ENCODE results near the gene GPER1.

Gene GPER1

GRCh38 chr7:1096156-1097119 is 8.5 kb downstream of the GPER1 start:
- Histone ChIP-seq H3K4me3 (ENCODE audit: low read depth in 1 of 2, low read length in 2 of 2) (no peak overlapping the region), H3K27me3 (ENCODE audit: control insufficient read depth in 1 of 2, insufficient read depth in 2 of 2, low read length in 2 of 2) (no peaks in the 10 kb centered on the region), H3K36me3 (ENCODE audit: control insufficient read depth in 1 of 2, insufficient read depth in 2 of 2, low read length in 2 of 2) (peaks cover 0 to 5% of the 10 kb centered on the region in 2 donors), H3K9me3 (ENCODE audit: control insufficient read depth in 1 of 2, low read length in 2 of 2) (no peaks in the 10 kb centered on the region), H3K27ac (ENCODE audit: low read depth, low read length) (no peak overlapping the region), H3K9ac (ENCODE audit: low read depth in 1 of 2, low read length in 2 of 2) (no peak overlapping the region), H3K4me1 (ENCODE audit: control insufficient read depth in 1 of 2, insufficient read depth in 2 of 2, low read length in 2 of 2) (no peaks in the 10 kb centered on the region)

DNA sequence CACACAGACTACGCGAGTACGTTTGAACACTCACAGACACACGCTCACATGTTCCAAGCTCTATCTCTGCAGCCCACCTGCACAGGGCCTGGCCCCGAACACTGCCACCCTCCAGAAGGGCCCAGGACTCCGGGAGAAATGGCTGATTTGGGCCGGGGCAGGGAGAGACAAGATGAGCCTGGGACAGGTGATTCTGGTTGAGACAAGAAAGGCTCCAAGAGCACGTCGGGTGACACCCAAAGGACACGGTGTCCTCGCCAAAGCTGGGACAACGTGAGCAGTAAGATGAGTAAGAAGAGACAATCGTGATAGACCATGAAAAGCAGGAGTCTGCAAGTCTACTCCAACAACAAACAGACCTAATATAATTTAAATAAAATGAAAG is 9.2 kb downstream of the GPER1 start:
- H3K36me3 ChIP-seq (ENCODE audit: control insufficient read depth in 1 of 2, insufficient read depth in 2 of 2, low read length in 2 of 2), result peaks cover 0 to 2% of the 10 kb centered on the region in 2 donors
- no peak overlapping the region for H3K9ac ChIP-seq (ENCODE audit: low read depth in 1 of 2, low read length in 2 of 2)
- no peak overlapping the region for H3K27ac ChIP-seq (ENCODE audit: low read depth, low read length)

DNA sequence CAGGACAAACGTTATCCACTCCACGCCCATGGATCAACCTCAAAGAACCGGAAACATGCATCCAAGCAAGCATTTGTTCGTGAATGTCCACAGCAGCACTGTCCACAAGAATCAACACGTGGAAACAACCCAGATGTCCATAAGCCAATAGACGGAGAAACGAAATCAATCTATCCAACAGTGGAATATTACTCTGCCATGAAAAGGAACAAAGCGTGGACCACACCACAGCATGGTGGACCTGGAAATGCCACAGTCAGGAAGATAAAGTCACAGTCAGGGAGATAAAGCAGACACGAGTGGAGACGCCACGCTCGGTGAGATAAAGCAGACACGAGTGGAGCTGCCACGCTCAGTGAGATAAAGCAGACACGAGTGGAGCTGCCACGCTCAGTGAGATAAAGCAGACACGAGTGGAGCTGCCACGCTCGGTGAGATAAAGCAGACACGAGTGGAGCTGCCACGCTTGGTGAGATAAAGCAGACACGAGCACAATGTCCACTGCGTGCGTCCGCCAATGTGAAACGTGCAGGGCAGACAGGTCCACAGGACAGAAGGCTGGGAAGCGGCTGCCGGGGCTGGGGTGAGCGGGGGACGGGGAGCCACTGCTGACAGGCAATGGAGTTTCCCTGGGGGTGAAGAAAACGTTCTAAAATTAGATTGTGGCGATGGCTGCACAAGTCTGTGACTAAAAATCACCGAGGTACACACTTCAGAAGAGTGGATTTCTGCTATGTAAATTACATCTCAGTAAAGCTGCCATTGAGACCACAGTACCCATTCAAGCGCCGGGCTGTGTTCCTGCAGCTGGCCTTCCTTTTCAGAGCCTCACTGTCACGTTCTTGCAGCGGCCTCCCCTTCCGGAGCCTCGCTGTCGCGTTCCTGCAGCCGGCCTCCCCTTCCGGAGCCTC is 10.6 kb downstream of the GPER1 start:
- Histone ChIP-seq H3K27ac (ENCODE audit: low read depth, low read length) (no peak overlapping the region), H3K4me1 (ENCODE audit: control insufficient read depth in 1 of 2, insufficient read depth in 2 of 2, low read length in 2 of 2) (no peaks in the 10 kb centered on the region), H3K9ac (ENCODE audit: low read depth in 1 of 2, low read length in 2 of 2) (no peak overlapping the region), H3K9me3 (ENCODE audit: control insufficient read depth in 1 of 2, low read length in 2 of 2) (no peaks in the 10 kb centered on the region), H3K27me3 (ENCODE audit: control insufficient read depth in 1 of 2, insufficient read depth in 2 of 2, low read length in 2 of 2) (no peaks in the 10 kb centered on the region), H3K36me3 (ENCODE audit: control insufficient read depth in 1 of 2, insufficient read depth in 2 of 2, low read length in 2 of 2) (no peaks in the 10 kb centered on the region), H3K4me3 (ENCODE audit: low read depth in 1 of 2, low read length in 2 of 2) (no peak overlapping the region)

More for the DNA sequence above, 9.2 kb downstream of the GPER1 start:
- Histone ChIP-seq H3K4me1 (ENCODE audit: control insufficient read depth in 1 of 2, insufficient read depth in 2 of 2, low read length in 2 of 2) (no peaks in the 10 kb centered on the region), H3K4me3 (ENCODE audit: low read depth in 1 of 2, low read length in 2 of 2) (no peak overlapping the region), H3K27me3 (ENCODE audit: control insufficient read depth in 1 of 2, insufficient read depth in 2 of 2, low read length in 2 of 2) (no peaks in the 10 kb centered on the region), H3K9me3 (ENCODE audit: control insufficient read depth in 1 of 2, low read length in 2 of 2) (no peaks in the 10 kb centered on the region)

GRCh38 chr7:1099154-1099542 is 11.2 kb downstream of the GPER1 start:
- H3K9me3 ChIP-seq (ENCODE audit: control insufficient read depth in 1 of 2, low read length in 2 of 2), result no peaks in the 10 kb centered on the region
- H3K27ac ChIP-seq (ENCODE audit: low read depth, low read length), result no peak overlapping the region
- H3K4me3 ChIP-seq (ENCODE audit: low read depth in 1 of 2, low read length in 2 of 2), result no peak overlapping the region
- no peaks in the 10 kb centered on the region for H3K27me3 ChIP-seq (ENCODE audit: control insufficient read depth in 1 of 2, insufficient read depth in 2 of 2, low read length in 2 of 2)
- no peak overlapping the region for H3K9ac ChIP-seq (ENCODE audit: low read depth in 1 of 2, low read length in 2 of 2)
- no peaks in the 10 kb centered on the region for H3K4me1 ChIP-seq (ENCODE audit: control insufficient read depth in 1 of 2, insufficient read depth in 2 of 2, low read length in 2 of 2)
- H3K36me3 ChIP-seq (ENCODE audit: control insufficient read depth in 1 of 2, insufficient read depth in 2 of 2, low read length in 2 of 2), result no peaks in the 10 kb centered on the region

DNA sequence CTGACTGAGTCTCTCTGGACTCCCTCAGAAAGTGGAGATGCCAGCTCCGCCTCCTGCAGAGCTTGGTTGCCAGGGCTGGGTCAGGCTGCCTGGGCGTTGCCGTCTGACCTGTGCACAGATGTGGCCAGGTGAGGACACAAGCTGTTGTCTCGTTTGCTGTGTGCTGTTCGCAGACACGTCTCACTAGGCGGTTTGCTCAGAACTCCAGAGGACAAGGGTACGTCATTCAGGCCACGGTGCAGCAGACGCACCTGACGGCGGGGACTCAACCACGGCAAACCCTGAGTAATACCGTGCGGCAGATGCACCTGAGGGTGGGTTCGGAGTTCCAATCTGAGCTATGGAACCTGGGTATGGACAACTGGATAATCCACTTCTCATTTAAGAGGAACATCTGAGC is 11.7 kb downstream of the GPER1 start:
- H3K9me3 ChIP-seq (ENCODE audit: control insufficient read depth in 1 of 2, low read length in 2 of 2), result no peaks in the 10 kb centered on the region
- H3K9ac ChIP-seq (ENCODE audit: low read depth in 1 of 2, low read length in 2 of 2), result no peak overlapping the region
- no peaks in the 10 kb centered on the region for H3K36me3 ChIP-seq (ENCODE audit: control insufficient read depth in 1 of 2, insufficient read depth in 2 of 2, low read length in 2 of 2)
- no peaks in the 10 kb centered on the region for H3K4me1 ChIP-seq (ENCODE audit: control insufficient read depth in 1 of 2, insufficient read depth in 2 of 2, low read length in 2 of 2)
- H3K27me3 ChIP-seq (ENCODE audit: control insufficient read depth in 1 of 2, insufficient read depth in 2 of 2, low read length in 2 of 2), result no peaks in the 10 kb centered on the region
- H3K4me3 ChIP-seq (ENCODE audit: low read depth in 1 of 2, low read length in 2 of 2), result no peak overlapping the region
- no peak overlapping the region for H3K27ac ChIP-seq (ENCODE audit: low read depth, low read length)

DNA sequence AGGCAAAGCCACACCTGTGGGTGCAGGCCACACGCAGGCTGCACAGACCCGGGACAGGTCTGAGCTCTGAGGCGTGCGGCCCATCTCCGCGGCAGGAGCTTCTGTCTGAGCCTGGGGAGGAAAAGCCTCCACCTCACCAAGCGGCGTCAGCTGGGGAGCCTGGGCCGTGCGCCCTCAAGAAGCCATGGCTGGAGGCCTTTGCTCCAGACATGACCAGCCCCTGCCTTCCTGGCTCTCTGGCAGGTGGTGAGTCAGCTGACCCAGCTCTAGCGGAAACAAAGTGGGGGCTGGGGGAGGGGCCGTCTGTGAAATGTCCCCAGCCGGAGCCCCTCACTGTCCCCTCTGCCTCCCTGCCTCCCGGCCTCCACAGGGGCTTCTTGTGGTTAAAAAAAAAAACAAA is 12.5 kb downstream of the GPER1 start:
- Histone ChIP-seq H3K9me3 (ENCODE audit: control insufficient read depth in 1 of 2, low read length in 2 of 2) (no peaks in the 10 kb centered on the region), H3K4me1 (ENCODE audit: control insufficient read depth in 1 of 2, insufficient read depth in 2 of 2, low read length in 2 of 2) (no peaks in the 10 kb centered on the region), H3K4me3 (ENCODE audit: low read depth in 1 of 2, low read length in 2 of 2) (no peak overlapping the region), H3K27ac (ENCODE audit: low read depth, low read length) (no peak overlapping the region), H3K27me3 (ENCODE audit: control insufficient read depth in 1 of 2, insufficient read depth in 2 of 2, low read length in 2 of 2) (no peaks in the 10 kb centered on the region), H3K36me3 (ENCODE audit: control insufficient read depth in 1 of 2, insufficient read depth in 2 of 2, low read length in 2 of 2) (no peaks in the 10 kb centered on the region), H3K9ac (ENCODE audit: low read depth in 1 of 2, low read length in 2 of 2) (no peak overlapping the region)

DNA sequence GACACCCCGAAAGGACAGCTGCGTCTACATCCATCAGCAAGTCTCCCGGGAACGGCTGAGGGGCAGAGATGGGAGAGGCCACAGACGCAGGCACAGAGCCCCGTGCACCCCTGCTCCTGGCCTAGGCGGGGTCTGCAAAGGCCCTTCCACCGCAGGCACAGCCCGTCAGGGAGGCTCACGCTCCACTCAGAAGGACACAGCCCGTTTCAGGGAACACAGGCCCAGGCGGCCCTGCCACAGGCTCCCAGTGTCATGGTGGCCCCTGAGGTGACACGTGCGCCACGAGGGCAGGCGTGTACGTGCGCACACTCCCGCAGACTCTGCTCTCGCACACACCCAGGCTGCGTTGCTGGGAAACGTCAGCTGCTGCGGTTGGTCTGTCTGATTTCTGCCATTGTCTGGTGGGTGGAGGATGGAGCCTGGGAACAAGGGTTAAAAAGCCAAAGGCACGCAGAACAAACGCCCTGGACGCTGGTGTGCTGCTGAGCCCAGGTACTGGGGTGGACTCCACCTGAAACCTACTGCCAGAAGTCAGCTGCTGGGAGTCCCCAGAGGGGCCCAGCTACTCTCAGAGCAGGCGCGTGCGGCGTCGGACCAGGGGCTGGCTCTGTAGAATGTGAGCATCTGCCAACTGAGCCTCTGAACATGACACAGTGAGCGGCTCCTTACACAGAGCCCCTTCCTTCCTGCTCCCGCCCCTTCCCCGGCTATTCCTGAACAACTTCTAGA is 13.1 kb downstream of the GPER1 start:
- Histone ChIP-seq H3K4me1 (ENCODE audit: control insufficient read depth in 1 of 2, insufficient read depth in 2 of 2, low read length in 2 of 2) (no peaks in the 10 kb centered on the region), H3K9ac (ENCODE audit: low read depth in 1 of 2, low read length in 2 of 2) (no peak overlapping the region), H3K4me3 (ENCODE audit: low read depth in 1 of 2, low read length in 2 of 2) (no peak overlapping the region), H3K27me3 (ENCODE audit: control insufficient read depth in 1 of 2, insufficient read depth in 2 of 2, low read length in 2 of 2) (no peaks in the 10 kb centered on the region), H3K27ac (ENCODE audit: low read depth, low read length) (no peak overlapping the region), H3K9me3 (ENCODE audit: control insufficient read depth in 1 of 2, low read length in 2 of 2) (no peaks in the 10 kb centered on the region), H3K36me3 (ENCODE audit: control insufficient read depth in 1 of 2, insufficient read depth in 2 of 2, low read length in 2 of 2) (no peaks in the 10 kb centered on the region)

DNA sequence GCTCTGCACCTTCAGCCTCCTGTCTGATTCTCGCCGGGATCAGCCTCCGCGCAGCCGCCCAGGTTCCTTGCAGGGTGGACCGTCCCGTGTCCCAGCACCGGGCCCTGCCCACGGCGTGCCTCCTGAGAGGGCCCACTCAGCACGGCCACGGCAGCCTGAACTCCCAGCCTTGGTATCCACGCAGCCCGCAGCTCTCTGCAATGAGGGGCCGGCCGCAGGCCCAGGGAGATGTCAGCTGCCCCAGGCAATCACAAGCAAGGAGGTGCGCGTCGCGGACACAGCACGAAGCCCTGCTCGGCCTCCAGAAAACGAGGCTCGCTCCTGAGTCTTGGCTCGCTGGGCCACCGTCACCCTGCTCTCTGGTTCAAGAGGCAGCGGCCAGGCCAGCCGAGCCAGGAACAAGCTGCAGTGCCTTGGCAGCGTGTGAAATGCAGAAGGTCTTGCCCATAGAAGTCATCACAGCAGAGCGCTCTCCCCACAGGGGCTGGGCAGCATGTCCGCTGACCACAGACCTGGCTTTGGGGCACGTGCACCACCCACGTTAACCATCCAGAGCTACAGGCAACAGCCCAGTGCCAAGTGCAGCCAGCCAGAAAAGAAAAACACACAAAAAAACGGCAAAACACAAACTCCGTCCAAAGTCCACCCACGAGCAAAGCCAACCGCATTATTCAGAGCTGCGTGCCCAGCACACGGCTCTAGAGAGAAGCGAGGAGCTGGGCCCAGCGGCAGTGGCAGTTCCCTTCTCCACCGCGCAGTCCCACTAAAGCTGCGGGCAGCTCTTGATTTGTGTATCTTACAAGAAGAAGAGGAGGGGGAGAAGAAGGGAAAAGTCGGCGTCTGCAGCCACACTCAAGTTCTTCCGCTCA is 13.9 kb downstream of the GPER1 start:
- Histone ChIP-seq H3K27ac (ENCODE audit: low read depth, low read length) (no peak overlapping the region), H3K27me3 (ENCODE audit: control insufficient read depth in 1 of 2, insufficient read depth in 2 of 2, low read length in 2 of 2) (no peaks in the 10 kb centered on the region), H3K4me1 (ENCODE audit: control insufficient read depth in 1 of 2, insufficient read depth in 2 of 2, low read length in 2 of 2) (no peaks in the 10 kb centered on the region), H3K36me3 (ENCODE audit: control insufficient read depth in 1 of 2, insufficient read depth in 2 of 2, low read length in 2 of 2) (no peaks in the 10 kb centered on the region), H3K4me3 (ENCODE audit: low read depth in 1 of 2, low read length in 2 of 2) (no peak overlapping the region), H3K9ac (ENCODE audit: low read depth in 1 of 2, low read length in 2 of 2) (no peak overlapping the region), H3K9me3 (ENCODE audit: control insufficient read depth in 1 of 2, low read length in 2 of 2) (no peaks in the 10 kb centered on the region)

DNA sequence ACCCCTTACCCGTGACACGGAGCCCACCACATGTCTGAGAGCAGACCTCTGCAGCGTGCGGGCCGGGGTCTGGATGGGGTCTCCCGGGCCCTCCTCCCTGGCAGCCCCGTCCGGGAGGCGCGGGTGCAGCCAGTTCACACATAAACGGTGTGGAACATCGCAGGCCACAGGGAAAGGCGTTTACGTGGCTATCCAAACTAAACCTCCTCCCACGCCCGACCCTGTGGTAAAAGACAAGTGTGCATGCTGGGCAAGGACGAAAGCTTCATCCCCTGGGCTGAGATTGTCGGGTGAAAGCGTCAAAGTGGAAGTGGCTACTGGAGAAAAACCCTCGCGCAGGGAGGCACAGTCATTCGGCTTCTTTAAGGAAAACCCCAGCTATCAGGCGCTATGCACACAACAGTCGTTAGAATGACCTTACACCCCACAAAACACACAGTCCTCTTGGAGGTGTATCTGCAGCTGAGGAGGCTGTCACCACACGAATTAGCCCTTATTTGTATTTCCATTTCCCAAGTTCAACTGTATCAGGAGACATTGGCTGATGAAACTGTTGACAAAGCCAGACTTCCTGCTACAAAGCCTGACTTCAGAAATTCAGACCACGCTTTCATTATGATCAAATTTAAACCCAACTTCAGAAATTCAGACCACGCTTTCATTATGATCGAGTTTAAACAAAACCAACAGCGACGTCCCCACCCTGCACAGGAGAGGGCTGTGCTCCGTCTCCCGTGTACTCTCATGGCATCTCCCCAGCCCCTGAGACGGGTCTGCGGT is 15.3 kb downstream of the GPER1 start:
- no peak overlapping the region for H3K27ac ChIP-seq (ENCODE audit: low read depth, low read length)

More for the DNA sequence above, 15.3 kb downstream of the GPER1 start:
- no peaks in the 10 kb centered on the region for H3K36me3 ChIP-seq (ENCODE audit: control insufficient read depth in 1 of 2, insufficient read depth in 2 of 2, low read length in 2 of 2)
- no peak overlapping the region for H3K4me3 ChIP-seq (ENCODE audit: low read depth in 1 of 2, low read length in 2 of 2)
- no peaks in the 10 kb centered on the region for H3K9me3 ChIP-seq (ENCODE audit: control insufficient read depth in 1 of 2, low read length in 2 of 2)
- no peak overlapping the region for H3K9ac ChIP-seq (ENCODE audit: low read depth in 1 of 2, low read length in 2 of 2)
- H3K4me1 ChIP-seq (ENCODE audit: control insufficient read depth in 1 of 2, insufficient read depth in 2 of 2, low read length in 2 of 2), result no peaks in the 10 kb centered on the region
- H3K27me3 ChIP-seq (ENCODE audit: control insufficient read depth in 1 of 2, insufficient read depth in 2 of 2, low read length in 2 of 2), result no peaks in the 10 kb centered on the region
